ENCODE measurements around the gene PIGS.

PIGS gene

DNA sequence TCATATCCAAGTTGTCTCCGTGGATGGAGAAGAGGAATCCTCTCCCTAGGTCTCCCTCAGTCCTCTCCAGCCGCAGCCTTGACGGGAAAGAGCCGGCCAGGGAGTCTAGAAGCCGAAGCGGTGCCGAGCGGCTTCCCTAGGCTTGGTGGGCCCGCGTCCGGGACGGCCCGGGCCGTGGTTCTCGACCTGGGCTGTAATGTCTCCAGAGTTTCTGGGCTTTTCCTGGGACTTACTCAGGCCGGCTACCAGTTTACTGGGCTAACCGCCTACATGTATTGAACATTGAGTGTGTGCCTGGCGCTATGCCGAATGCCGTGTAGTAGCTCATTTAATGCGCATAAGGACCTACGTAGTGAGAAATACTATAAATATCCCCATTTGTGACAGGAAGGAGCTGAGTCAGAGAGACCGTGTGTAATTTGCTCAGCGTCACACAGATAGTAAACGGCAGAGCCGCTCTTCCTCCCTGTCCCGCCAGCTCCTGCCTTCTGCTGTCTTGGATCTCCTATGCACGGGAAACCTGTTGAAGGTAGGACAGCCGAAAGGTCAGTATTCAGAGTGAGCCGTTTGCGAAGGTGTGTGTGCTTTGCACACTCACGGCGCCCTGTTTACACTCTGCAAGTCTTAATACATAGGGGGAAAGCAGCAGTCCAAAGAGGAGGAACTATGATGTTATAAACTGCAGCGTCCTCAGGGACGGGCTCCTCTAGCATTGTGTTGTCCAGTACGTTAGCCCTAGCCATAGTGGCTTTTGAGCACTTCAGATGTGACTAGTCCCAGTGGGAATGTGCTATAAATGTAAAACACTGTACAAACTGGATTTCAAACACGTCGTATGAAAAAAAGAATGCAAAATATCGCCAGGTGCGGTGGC lies 28.2 kb upstream of the PIGS start:
- DNase-seq (ENCODE audit: low spot score) (no peak), ATAC-seq (ENCODE audit: low read depth) (peak; percentile 58)
- Histone ChIP-seq H3K9me3 (ENCODE audit: severe bottlenecking) (no peaks in the 10 kb centered on the region), H3K4me3 (ENCODE audit: severe bottlenecking) (peak overlapping the region; percentile 61), H3K27me3 (ENCODE audit: insufficient read depth, poor library complexity, severe bottlenecking) (no peaks in the 10 kb centered on the region), H3K27ac (ENCODE audit: poor library complexity, severe bottlenecking) (peak overlapping the region; percentile 68), H3K4me1 (ENCODE audit: insufficient read depth, poor library complexity, severe bottlenecking) (peaks cover 5% of the 10 kb centered on the region), H3K36me3 (ENCODE audit: low read depth) (peaks cover 23% of the 10 kb centered on the region)
- TF ChIP-seq, protein P1, sequence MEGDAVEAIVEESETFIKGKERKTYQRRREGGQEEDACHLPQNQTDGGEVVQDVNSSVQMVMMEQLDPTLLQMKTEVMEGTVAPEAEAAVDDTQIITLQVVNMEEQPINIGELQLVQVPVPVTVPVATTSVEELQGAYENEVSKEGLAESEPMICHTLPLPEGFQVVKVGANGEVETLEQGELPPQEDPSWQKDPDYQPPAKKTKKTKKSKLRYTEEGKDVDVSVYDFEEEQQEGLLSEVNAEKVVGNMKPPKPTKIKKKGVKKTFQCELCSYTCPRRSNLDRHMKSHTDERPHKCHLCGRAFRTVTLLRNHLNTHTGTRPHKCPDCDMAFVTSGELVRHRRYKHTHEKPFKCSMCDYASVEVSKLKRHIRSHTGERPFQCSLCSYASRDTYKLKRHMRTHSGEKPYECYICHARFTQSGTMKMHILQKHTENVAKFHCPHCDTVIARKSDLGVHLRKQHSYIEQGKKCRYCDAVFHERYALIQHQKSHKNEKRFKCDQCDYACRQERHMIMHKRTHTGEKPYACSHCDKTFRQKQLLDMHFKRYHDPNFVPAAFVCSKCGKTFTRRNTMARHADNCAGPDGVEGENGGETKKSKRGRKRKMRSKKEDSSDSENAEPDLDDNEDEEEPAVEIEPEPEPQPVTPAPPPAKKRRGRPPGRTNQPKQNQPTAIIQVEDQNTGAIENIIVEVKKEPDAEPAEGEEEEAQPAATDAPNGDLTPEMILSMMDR (IDR thresholded peaks at IDR 0.05; ENCODE audit: poor library complexity, severe bottlenecking) = no peak

DNA sequence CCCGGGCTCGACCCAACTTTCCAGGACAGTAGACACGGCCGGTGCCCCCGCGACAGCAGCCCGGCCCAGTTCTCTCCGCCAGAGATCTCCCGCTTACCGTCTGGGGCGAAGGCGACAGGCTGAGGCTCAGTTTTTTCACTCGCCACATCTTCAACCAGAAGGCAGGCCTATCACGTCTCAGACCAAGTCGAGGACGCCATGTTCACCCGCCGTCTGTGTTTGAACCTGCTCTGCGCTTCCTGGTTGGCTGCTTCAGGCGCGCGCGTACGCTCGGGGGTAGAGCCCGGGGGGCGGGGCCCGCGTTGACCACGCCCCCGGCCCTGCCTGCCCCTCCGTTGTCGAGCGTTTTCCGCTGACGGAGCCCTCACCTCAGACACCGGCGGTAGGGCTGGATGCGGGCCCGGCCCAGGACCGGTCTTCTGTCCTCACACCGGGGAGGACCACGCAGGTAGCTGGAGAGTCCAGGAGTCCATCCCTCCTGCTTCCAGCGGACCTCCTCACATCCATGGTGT lies 27.5 kb upstream of the PIGS start, which contains the start of gene SPAG5:
TSS of gene SPAG5 (minus strand) at position 227 of the 512 bp plus-strand sequence. CDS start at position 148, 79 bp downstream.
- H3K36me3 ChIP-seq (ENCODE audit: low read depth) = peaks cover 28% of the 10 kb centered on the region
- H3K4me1 ChIP-seq (ENCODE audit: insufficient read depth, poor library complexity, severe bottlenecking) = peaks cover 5% of the 10 kb centered on the region
- DNase-seq (ENCODE audit: low spot score) (peak; percentile 93), ATAC-seq (ENCODE audit: low read depth) (peak; percentile 86)
- no peaks in the 10 kb centered on the region for H3K9me3 ChIP-seq (ENCODE audit: severe bottlenecking)
- H3K27me3 ChIP-seq (ENCODE audit: insufficient read depth, poor library complexity, severe bottlenecking) = no peaks in the 10 kb centered on the region
- H3K27ac ChIP-seq (ENCODE audit: poor library complexity, severe bottlenecking) = peak within 1 kb of the TSS; percentile 68
- TF ChIP-seq, protein P1 (IDR thresholded peaks at IDR 0.05; ENCODE audit: poor library complexity, severe bottlenecking) = no peak
- H3K4me3 ChIP-seq (ENCODE audit: severe bottlenecking) = peak within 1 kb of the TSS; percentile 61

DNA sequence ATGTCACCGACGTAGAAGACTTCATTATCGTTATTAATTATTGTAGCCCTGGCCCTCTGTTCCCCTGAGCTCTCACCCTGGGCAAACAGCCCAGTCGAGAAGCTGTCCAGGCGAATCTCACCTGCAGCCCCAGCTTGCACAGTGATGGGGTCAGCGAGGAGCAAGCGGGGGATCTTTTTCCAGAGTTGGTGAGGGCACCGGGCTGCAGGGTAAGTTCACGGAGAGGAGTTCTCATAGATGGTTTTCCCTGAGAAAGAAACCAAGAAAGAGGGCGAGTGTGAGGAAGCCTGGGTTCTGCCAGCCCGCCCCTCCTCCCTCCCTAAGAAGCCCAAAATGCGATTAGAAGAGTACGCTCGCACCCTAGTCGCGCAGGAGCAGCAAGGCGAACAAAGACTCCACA lies 27.1 kb upstream of the PIGS start:
- H3K9me3 ChIP-seq (ENCODE audit: severe bottlenecking) = no peaks in the 10 kb centered on the region
- DNase-seq (ENCODE audit: low spot score) (no peak), ATAC-seq (ENCODE audit: low read depth) (peak; percentile 5; the same call in 2 of the 3 replicates)
- peaks cover 5% of the 10 kb centered on the region for H3K4me1 ChIP-seq (ENCODE audit: insufficient read depth, poor library complexity, severe bottlenecking)
- H3K27ac ChIP-seq (ENCODE audit: poor library complexity, severe bottlenecking) = peak overlapping the region; percentile 68
- TF ChIP-seq, protein P1 (IDR thresholded peaks at IDR 0.05; ENCODE audit: poor library complexity, severe bottlenecking) = no peak
- no peaks in the 10 kb centered on the region for H3K27me3 ChIP-seq (ENCODE audit: insufficient read depth, poor library complexity, severe bottlenecking)
- peak overlapping the region; percentile 61 for H3K4me3 ChIP-seq (ENCODE audit: severe bottlenecking)
- H3K36me3 ChIP-seq (ENCODE audit: low read depth) = peaks cover 33% of the 10 kb centered on the region

DNA sequence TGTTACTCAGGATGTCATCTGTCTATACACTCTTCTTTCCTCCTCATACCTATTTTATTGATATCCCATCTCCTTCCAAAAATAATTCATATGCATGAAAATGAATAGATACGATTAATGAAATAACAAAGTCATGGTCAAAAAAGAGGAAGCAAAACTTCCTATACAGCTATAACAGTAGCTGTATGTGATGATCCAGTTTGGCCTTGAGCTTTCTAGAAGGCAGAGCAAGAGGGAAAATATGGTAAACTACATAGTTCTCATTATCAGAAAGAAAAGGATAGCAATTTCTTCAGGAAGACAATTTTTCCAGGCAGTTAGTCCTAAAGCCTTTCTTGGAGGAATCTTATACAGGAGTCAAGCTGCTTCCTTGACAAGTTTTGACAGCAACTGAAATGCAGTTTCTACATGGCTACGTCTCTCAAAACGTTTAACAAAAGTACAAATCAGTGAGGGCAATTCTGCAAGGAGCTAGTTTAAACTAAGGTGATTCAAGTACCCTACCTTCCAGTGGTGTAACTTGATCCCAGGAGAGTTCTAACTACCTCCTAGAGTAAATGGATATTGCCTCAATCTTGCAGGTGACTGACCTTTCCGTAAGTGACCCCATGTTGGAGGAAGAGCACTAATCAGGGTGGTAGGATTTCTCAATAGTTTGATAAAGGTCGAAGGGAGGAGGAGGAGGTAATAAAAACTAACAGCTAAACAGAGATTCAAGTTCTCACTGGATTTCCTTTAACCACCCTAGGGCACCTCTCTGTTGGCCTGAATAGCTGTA lies 26.5 kb upstream of the PIGS start:
- TF ChIP-seq, protein P1 (IDR thresholded peaks at IDR 0.05; ENCODE audit: poor library complexity, severe bottlenecking) = no peak

More for the DNA sequence above, 26.5 kb upstream of the PIGS start:
- Histone ChIP-seq H3K36me3 (ENCODE audit: low read depth) (peaks cover 39% of the 10 kb centered on the region), H3K4me1 (ENCODE audit: insufficient read depth, poor library complexity, severe bottlenecking) (peaks cover 5% of the 10 kb centered on the region), H3K27me3 (ENCODE audit: insufficient read depth, poor library complexity, severe bottlenecking) (no peaks in the 10 kb centered on the region), H3K27ac (ENCODE audit: poor library complexity, severe bottlenecking) (peak overlapping the region; percentile 68), H3K4me3 (ENCODE audit: severe bottlenecking) (peak overlapping the region; percentile 61), H3K9me3 (ENCODE audit: severe bottlenecking) (no peaks in the 10 kb centered on the region)
- no peak for DNase-seq (ENCODE audit: low spot score)
- no peak for ATAC-seq (ENCODE audit: low read depth)
